ENCODE data around the gene SLC29A3.

SLC29A3 gene

DNA sequence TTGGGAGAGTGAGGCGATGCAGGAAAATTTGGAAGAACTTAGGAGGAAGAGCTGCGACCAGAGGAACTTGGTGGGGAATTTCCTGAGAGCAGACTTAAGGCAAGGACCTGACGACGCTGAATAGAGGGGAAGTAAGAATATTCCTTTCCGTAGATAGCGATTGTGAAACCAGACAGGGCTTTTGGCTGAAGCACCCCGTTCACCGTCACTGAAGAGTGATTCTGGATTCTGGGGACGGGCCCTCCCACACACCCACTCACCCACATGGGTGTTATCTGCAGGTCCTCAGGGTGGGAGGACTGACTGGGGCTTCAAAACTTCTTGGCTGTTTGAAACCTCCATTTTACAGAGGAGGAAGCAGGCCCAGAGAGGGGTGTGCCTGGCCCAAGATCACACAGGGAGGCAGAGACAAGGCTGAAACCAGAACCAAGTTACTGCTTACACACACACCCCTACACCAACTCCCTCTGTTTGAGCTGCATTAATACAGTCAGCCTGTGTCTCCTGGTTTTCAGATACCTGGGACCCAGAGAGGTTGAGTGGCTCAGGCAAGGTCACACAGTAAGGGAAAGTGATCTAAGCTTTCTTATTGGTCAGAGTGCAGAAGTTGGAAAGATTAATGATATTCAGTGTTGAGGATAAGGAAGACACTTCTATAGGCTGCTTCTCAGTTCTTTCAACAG lies 40.4 kb downstream of the SLC29A3 start:
- peak; percentile 66 for DNase-seq (ENCODE audit: low spot score)
- TF ChIP-seq CTCF (IDR thresholded peaks at IDR 0.05; ENCODE audit: extremely low read depth, missing control alignments), result no peak

- TF ChIP-seq CTCF (IDR thresholded peaks at IDR 0.05; ENCODE audit: extremely low read depth, missing control alignments), result no peak
These were observed 41.7 kb downstream of the SLC29A3 start for GRCh38 chr10:71360735-71361134.

DNA sequence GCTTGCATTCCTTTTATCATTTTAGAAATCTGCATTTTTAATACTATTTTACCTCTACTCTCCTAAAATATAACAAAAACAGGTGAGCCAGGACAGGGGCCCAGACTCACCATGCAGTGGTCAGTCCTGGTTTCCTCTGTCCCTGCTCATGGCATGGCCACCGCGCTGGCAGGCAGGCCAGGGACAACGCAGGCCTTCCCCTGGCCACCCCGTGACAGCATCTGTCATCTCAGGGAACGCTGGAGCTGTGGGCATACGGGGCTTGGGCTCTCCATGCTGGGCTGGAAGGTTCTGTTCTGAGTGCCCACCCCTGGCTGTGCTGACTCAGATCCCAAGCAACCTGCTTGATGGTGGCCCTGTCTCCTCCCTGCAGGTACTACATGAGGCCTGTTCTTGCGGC lies 42.5 kb downstream of the SLC29A3 start:
- DNase-seq (ENCODE audit: low spot score), result no peak
- TF ChIP-seq CTCF (IDR thresholded peaks at IDR 0.05; ENCODE audit: extremely low read depth, missing control alignments), result no peak

More at GRCh38 chr10:71360735-71361134, 41.7 kb downstream of the SLC29A3 start:
- DNase-seq (ENCODE audit: low spot score), result no peak

GRCh38 chr10:71362141-71362540 lies 43.1 kb downstream of the SLC29A3 start:
- DNase-seq (ENCODE audit: low spot score), result no peak
- no peak for TF ChIP-seq CTCF (IDR thresholded peaks at IDR 0.05; ENCODE audit: extremely low read depth, missing control alignments)

DNA sequence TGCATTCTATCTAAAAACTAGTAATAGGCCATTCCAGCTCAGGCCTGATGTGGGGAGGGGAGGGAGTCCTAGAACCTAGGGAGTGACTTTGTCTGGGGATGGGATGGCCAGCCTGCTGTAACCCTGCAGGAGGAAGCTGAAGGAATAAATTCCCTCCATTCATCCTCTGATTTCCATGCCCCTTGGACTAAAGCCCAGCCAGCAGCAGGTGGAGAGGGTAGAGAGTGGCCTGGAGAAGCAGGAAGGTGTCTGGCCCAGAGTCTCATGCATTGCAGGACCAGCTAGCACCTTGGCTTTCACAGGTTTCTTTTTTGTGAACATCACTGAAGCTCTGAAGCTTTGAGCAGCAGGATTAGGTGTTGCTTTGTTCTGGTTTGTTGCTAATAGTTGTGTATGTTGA lies 44.9 kb downstream of the SLC29A3 start:
- no peak for DNase-seq (ENCODE audit: low spot score)
- TF ChIP-seq CTCF (IDR thresholded peaks at IDR 0.05; ENCODE audit: extremely low read depth, missing control alignments), result no peak

DNA sequence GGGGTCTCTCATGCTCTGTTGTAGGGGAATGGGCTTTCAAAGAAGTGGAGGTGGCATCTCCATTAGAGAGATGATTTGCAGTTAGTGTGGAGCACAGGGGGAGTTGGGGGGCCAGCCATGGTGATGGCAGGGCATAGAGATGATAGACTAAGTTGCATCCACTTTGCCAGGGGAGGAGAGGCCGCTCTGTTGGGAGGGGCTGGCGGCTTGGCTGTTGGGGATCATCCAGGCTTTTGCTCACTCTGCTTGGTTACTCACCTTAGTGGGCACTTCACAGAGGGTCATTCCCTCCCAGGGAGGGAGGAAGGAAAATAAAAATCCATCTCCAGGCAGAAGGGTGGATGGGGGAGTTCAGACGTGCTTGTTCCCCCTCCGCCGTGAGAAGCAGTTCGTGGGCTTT lies 46.3 kb downstream of the SLC29A3 start:
- no peak for DNase-seq (ENCODE audit: low spot score)
- no peak for TF ChIP-seq CTCF (IDR thresholded peaks at IDR 0.05; ENCODE audit: extremely low read depth, missing control alignments)

GRCh38 chr10:71366690-71367089 lies 47.6 kb downstream of the SLC29A3 start:
- DNase-seq (ENCODE audit: low spot score), result no peak
- TF ChIP-seq CTCF (IDR thresholded peaks at IDR 0.05; ENCODE audit: extremely low read depth, missing control alignments), result no peak

Data from GM20000 (cell line).